Spleen (tissue), 7 donors: Measurements from ENCODE around the gene TM4SF20.
A peak's percentile ranks its signal among the peaks of the same experiment; 100 is the strongest.

Source experiments
- POLR2A ChIP-seq, 3 donors: fragments of 450-650 bp; IDR thresholded peaks; one replicate each; pipeline ENCODE4 v1.5.1; 2017; ENCODE audit warnings: antibody characterized with exemption in 3 of 3, mild to moderate bottlenecking in 1 of 3
- POLR2AphosphoS5 ChIP-seq, 3 donors: sonication (generic); formaldehyde crosslinking; IDR thresholded peaks; one replicate each; pipeline ENCODE4 v1.5.1; 2017; ENCODE audit warnings: antibody characterized with exemption in 3 of 3
- TF ChIP-seq, protein P1 (sequence below), 11 experiments: fragments of 200-600 bp in 7 of 11; fragments of 450-650 bp in 4 of 11; sonication (generic) in 4 of 11; IDR thresholded peaks in 8 of 11; conservative IDR thresholded peaks in 3 of 11; 1 replicate in 7 of 11; 2 replicates in 4 of 11; pipeline versions ENCODE4 v1.4.0 to v1.8.0; 2016 to 2021; ENCODE audit warnings: antibody characterized with exemption in 11 of 11, inconsistent platforms in 4 of 11, mild to moderate bottlenecking in 1 of 11
- donor health status: DM: no; HTN: no; CAD: no; lungs with moderate emphysema.
- donor health status: DM: no; HTN: no; CAD: no.
- donor health status: DM: no; HTN: no; CAD: no.

DNA sequence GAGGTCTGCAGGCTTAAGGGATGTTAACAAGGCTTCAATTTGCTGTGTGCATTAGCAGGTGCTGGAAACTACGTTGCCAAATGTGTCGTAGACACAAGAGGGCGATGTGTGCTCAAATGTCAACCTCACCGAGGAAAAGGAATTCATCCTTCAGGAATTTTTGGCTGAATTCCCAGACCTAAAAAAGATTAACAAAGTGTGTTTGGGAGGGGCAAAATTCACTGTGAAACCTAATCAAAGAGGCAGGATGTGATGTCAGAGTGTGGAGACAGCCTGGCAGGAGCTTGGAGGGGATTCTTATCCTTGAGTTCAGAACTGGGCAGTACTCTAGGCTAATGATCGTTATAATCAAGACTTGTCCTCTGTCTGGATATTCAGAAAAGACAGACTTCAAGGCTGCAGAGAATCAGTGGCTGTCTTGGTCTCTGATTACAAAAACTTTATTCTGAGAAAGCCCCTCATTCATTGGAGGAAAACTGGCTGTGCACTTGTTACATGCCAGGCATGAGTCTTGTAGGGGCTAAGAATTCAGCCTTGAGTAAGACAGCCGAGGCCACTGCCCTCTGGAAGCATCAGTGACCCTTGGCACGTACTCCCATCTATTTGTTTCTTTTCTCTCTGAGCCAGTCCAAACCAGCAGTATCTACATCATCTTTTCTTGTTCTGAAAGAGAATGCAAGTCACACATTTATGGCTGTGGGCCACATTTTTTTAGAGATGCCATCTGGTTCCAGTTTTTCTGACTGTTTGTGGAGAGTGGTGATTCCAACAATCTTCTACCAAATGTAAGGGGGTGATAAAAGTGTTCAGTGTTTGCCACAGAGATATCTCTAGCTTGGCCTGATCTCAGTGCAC lies 27.3 kb upstream of the TM4SF20 start:
- TF ChIP-seq, protein P1, sequence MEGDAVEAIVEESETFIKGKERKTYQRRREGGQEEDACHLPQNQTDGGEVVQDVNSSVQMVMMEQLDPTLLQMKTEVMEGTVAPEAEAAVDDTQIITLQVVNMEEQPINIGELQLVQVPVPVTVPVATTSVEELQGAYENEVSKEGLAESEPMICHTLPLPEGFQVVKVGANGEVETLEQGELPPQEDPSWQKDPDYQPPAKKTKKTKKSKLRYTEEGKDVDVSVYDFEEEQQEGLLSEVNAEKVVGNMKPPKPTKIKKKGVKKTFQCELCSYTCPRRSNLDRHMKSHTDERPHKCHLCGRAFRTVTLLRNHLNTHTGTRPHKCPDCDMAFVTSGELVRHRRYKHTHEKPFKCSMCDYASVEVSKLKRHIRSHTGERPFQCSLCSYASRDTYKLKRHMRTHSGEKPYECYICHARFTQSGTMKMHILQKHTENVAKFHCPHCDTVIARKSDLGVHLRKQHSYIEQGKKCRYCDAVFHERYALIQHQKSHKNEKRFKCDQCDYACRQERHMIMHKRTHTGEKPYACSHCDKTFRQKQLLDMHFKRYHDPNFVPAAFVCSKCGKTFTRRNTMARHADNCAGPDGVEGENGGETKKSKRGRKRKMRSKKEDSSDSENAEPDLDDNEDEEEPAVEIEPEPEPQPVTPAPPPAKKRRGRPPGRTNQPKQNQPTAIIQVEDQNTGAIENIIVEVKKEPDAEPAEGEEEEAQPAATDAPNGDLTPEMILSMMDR (IDR thresholded peaks at IDR 0.05 in 8 of 11, conservative IDR thresholded peaks at IDR 0.05 in 3 of 11) = peak in 10 of 11 experiments; percentile 22 to 71 (median 58)
- peak in 1 of 3 donors; percentile 56 for TF ChIP-seq POLR2AphosphoS5 (IDR thresholded peaks at IDR 0.05)
- TF ChIP-seq POLR2A (IDR thresholded peaks at IDR 0.05) = no peak
